Cardiac fibroblast (primary cell): Measurements from ENCODE around the gene HSPE1.
"Not testable (repeated sequence)": the region's sequence is repeated elsewhere in the genome, so short reads cannot be mapped to it uniquely, and the experiment has no call there.

Source experiments
- DNase-seq, 2 donors: peaks; one replicate each; pipeline versions ENCODE4 v3.0.0 to v3.0.0-alpha.2; 2010; ENCODE audit warnings: low read depth in 2 of 2
- H3K4me3 ChIP-seq, 2 donors: replicated peaks in 1 of 2; 1 replicate in 1 of 2; 2 replicates in 1 of 2; pipeline ENCODE4 v1.5.1; 2011; ENCODE audit warnings: low read depth in 2 of 2, low read length in 2 of 2, mild to moderate bottlenecking in 2 of 2, moderate library complexity in 1 of 2
- TF ChIP-seq, protein P1 (sequence below): IDR thresholded peaks from one replicate; pipeline ENCODE4 v1.5.1; 2011; ENCODE audit warnings: low read depth, mild to moderate bottlenecking, low read length, inconsistent platforms

Gene HSPE1

DNA sequence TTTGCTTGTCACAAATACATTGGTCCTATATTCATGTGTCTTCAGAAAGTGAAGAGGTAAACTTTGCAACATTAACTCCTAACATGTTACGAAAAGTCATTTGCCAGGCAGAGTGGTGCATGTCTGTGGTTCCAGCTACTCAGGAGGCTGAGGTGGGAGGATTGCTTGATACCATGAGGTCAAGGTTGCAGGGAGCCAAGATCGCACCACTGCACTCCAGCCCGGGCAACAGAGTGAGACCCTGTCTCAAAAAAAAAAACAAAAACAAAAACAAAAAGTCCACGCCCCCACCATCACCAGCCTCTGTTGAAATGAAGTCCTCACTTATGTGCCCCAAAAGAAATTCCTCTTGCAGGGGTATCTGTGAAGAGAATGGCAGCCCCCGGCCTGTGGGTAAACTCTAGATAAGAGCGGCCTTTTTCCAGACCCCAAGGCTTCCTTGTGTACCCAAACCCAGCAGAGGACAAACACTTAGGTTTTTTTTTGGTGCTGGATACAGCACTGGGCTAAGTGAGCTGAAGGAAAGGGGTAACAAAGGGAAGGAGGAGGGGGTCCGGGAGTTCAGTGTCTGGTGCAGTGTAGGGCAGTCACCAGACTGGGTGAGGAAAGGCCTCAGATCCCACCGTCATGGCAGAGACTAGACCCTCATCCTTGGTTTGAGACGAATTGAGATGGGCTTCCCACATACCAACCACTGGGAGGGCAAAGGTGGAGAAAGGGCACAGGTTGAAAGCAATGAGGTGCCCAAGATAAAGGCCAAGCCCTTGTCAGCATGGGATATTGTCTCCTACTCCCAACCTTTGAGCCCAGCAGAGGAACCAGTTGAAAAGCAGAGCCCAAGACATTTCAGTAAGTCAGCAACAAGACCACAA lies 19.8 kb upstream of the HSPE1 start:
- no peak overlapping the region for H3K4me3 ChIP-seq
- no peak for DNase-seq
- TF ChIP-seq, protein P1, sequence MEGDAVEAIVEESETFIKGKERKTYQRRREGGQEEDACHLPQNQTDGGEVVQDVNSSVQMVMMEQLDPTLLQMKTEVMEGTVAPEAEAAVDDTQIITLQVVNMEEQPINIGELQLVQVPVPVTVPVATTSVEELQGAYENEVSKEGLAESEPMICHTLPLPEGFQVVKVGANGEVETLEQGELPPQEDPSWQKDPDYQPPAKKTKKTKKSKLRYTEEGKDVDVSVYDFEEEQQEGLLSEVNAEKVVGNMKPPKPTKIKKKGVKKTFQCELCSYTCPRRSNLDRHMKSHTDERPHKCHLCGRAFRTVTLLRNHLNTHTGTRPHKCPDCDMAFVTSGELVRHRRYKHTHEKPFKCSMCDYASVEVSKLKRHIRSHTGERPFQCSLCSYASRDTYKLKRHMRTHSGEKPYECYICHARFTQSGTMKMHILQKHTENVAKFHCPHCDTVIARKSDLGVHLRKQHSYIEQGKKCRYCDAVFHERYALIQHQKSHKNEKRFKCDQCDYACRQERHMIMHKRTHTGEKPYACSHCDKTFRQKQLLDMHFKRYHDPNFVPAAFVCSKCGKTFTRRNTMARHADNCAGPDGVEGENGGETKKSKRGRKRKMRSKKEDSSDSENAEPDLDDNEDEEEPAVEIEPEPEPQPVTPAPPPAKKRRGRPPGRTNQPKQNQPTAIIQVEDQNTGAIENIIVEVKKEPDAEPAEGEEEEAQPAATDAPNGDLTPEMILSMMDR: no peak

DNA sequence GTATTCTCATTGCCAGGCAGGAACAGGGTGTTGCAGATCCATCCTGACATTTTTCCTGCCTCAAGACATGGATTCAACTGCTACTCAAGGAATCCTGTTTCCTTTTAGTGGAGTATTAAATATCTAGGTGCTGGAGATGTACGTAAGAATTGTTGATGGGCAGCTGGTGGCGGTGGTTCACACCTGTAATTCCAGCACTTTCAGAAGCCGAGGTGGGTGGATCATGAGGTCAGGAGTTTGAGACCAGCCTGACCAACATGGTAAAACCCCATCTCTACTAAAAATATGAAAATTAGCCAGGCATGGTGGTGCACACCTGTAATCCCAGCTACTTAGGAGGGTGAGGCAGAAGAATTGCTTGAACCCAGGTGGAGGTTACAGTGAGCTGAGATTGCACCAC lies 15.9 kb upstream of the HSPE1 start:
- DNase-seq, H3K4me3 ChIP-seq: not testable (repeated sequence)

DNA sequence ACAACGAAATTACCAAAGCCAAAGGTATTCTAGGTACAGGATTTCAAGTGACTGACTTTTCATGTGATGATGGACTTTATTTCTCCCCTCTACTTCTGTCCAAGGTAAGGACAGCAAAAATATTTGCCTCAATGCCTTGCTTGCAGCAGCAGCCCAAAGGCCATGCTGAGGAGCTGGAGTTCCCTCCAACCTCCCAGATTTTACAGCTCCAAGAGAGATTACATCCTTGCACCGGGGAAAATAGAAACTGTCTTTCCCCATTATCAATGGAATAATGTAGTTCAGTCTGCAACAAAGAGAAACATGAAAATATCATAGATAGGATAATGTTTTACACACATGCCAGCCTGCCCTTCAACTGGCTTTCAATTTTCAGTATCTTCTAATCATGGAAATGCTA lies 14.0 kb upstream of the HSPE1 start:
- TF ChIP-seq, protein P1: no peak
- DNase-seq: no peak
- no peak overlapping the region for H3K4me3 ChIP-seq

DNA sequence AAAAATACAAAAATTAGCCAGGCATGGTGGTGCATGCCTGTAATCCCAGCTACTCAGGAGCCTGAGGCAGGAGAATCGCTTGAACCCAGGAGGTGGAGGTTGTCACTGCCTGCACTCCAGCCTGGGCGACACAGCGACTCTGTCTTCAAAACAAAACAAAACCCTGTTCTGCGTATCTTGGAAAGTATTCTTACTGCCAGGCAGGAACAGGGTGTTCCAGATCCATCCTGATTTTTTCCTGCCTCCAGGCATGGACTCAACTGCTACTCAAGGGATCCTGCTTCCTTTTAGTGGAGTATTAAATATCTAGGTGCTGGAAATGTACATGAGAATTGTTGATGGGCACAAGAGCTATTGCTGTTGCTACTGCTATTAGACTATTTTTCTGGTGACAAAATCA lies 12.8 kb upstream of the HSPE1 start:
- TF ChIP-seq, protein P1: no peak
- DNase-seq: no peak
- no peak overlapping the region for H3K4me3 ChIP-seq

DNA sequence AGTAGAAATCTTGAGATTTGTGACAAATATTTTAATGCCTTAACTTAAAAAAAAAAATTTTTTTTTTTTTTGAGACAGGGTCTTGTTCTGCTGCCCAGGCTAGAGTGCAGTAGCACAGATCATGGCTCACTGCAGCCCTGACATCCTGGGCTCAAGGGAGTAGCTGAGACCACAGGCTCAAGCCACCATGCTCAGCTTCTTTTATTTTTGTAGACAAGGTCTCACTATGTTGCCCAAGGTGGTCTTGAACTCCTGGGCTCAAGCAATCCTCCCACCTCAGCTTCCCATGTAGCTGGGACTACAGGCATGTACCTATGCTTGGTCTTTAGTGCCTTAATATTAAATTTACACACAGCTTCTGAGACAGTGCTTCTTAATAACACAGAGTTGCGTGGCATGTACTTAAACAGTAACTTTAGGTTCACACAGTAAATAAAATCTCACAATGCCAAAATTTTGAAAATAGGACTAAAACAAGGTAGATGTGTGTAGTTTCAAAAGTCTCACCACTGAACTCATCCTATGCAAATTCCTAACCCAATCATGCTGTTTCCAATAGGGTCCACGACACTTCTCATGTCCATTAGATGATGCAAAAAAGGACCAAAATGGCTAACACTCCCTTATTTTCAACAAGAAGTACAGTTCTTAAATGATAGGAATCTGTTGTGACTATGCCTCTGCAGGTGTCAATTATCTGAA lies 4.6 kb upstream of the HSPE1 start:
- no peak for DNase-seq
- TF ChIP-seq, protein P1: no peak
- no peak overlapping the region for H3K4me3 ChIP-seq

DNA sequence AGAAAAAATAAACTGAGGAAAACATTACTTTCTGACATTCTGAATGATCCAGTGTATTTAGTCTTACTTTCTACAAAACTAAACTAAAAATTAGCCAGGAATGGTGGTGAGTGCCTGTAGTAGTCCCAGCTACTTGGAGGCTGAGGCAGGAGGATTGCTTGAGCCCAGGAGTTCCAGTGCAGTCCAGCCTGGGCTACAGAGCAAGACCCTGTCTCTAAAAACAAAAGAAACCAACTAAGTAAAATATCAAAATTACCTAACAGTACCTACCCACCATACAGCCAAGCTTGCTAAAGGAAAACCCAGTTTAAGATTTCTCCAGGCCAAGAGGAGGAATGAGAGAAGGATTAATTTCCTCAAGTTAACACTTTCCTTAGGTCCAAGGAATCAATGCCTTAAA lies 3.5 kb upstream of the HSPE1 start:
- DNase-seq: no peak
- no peak overlapping the region for H3K4me3 ChIP-seq
- TF ChIP-seq, protein P1: no peak

DNA sequence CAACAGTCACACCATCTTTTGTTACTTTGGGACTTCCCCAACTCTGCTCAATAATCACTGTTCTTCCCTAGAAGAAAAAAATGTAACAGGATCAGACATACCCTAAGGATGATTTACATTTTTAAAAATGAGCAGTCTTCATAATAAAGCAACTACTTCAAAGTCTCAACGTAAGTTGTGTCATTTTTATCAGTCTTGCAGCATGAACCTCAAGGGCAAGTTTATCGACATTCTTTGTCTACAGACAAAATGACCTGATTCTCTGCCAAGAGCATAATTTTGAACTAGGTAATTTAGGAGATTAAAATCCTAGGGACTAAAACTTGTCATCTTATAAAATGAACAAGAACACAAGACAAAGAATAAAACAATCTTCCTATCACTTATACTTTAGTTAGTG lies 2.9 kb upstream of the HSPE1 start:
- TF ChIP-seq, protein P1: no peak
- no peak for DNase-seq
- no peak overlapping the region for H3K4me3 ChIP-seq
